ENCODE measurements around the gene TTC28.

GRCh38 chr22:28008056-28008455 lies 671.6 kb downstream of the TTC28 start:
- TF ChIP-seq ZNF24 (tag by site-specific recombination; IDR thresholded peaks at IDR 0.05): no peak
- no peak for TF ChIP-seq ZFP3 (tag by site-specific recombination; IDR thresholded peaks at IDR 0.05; ENCODE audit: low read depth)
- TF ChIP-seq, protein P1, sequence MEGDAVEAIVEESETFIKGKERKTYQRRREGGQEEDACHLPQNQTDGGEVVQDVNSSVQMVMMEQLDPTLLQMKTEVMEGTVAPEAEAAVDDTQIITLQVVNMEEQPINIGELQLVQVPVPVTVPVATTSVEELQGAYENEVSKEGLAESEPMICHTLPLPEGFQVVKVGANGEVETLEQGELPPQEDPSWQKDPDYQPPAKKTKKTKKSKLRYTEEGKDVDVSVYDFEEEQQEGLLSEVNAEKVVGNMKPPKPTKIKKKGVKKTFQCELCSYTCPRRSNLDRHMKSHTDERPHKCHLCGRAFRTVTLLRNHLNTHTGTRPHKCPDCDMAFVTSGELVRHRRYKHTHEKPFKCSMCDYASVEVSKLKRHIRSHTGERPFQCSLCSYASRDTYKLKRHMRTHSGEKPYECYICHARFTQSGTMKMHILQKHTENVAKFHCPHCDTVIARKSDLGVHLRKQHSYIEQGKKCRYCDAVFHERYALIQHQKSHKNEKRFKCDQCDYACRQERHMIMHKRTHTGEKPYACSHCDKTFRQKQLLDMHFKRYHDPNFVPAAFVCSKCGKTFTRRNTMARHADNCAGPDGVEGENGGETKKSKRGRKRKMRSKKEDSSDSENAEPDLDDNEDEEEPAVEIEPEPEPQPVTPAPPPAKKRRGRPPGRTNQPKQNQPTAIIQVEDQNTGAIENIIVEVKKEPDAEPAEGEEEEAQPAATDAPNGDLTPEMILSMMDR (tag by site-specific recombination; IDR thresholded peaks at IDR 0.05): no peak
- TF ChIP-seq ZNF449 (tag by site-specific recombination; IDR thresholded peaks at IDR 0.05): no peak
- no peak for TF ChIP-seq MEIS1 (CRISPR knock-in tag; IDR thresholded peaks at IDR 0.05; ENCODE audit: borderline replicate concordance)
- TF ChIP-seq ZNF654 (tag by site-specific recombination; IDR thresholded peaks at IDR 0.05; ENCODE audit: low read depth): no peak
- TF ChIP-seq, protein P2, sequence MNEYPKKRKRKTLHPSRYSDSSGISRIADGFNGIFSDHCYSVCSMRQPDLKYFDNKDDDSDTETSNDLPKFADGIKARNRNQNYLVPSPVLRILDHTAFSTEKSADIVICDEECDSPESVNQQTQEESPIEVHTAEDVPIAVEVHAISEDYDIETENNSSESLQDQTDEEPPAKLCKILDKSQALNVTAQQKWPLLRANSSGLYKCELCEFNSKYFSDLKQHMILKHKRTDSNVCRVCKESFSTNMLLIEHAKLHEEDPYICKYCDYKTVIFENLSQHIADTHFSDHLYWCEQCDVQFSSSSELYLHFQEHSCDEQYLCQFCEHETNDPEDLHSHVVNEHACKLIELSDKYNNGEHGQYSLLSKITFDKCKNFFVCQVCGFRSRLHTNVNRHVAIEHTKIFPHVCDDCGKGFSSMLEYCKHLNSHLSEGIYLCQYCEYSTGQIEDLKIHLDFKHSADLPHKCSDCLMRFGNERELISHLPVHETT (tag by site-specific recombination; IDR thresholded peaks at IDR 0.05): no peak
- TF ChIP-seq ZNF660 (tag by site-specific recombination; IDR thresholded peaks at IDR 0.05): no peak
- TF ChIP-seq HIC1 (tag by site-specific recombination; IDR thresholded peaks at IDR 0.05): no peak
- TF ChIP-seq, protein P3, sequence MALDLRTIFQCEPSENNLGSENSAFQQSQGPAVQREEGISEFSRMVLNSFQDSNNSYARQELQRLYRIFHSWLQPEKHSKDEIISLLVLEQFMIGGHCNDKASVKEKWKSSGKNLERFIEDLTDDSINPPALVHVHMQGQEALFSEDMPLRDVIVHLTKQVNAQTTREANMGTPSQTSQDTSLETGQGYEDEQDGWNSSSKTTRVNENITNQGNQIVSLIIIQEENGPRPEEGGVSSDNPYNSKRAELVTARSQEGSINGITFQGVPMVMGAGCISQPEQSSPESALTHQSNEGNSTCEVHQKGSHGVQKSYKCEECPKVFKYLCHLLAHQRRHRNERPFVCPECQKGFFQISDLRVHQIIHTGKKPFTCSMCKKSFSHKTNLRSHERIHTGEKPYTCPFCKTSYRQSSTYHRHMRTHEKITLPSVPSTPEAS (tag by site-specific recombination; IDR thresholded peaks at IDR 0.05): no peak
- TF ChIP-seq ZNF777 (tag by site-specific recombination; IDR thresholded peaks at IDR 0.05; ENCODE audit: borderline replicate concordance): no peak
- TF ChIP-seq, protein P4, sequence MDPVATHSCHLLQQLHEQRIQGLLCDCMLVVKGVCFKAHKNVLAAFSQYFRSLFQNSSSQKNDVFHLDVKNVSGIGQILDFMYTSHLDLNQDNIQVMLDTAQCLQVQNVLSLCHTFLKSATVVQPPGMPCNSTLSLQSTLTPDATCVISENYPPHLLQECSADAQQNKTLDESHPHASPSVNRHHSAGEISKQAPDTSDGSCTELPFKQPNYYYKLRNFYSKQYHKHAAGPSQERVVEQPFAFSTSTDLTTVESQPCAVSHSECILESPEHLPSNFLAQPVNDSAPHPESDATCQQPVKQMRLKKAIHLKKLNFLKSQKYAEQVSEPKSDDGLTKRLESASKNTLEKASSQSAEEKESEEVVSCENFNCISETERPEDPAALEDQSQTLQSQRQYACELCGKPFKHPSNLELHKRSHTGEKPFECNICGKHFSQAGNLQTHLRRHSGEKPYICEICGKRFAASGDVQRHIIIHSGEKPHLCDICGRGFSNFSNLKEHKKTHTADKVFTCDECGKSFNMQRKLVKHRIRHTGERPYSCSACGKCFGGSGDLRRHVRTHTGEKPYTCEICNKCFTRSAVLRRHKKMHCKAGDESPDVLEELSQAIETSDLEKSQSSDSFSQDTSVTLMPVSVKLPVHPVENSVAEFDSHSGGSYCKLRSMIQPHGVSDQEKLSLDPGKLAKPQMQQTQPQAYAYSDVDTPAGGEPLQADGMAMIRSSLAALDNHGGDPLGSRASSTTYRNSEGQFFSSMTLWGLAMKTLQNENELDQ (tag by site-specific recombination; IDR thresholded peaks at IDR 0.05; ENCODE audit: low read depth): no peak
- TF ChIP-seq ZNF274 (IDR thresholded peaks at IDR 0.05; ENCODE audit: low read length): no peak
- no peak for TF ChIP-seq ZNF274 (tag by site-specific recombination; IDR thresholded peaks at IDR 0.05; ENCODE audit: borderline replicate concordance)
- TF ChIP-seq, protein P5, sequence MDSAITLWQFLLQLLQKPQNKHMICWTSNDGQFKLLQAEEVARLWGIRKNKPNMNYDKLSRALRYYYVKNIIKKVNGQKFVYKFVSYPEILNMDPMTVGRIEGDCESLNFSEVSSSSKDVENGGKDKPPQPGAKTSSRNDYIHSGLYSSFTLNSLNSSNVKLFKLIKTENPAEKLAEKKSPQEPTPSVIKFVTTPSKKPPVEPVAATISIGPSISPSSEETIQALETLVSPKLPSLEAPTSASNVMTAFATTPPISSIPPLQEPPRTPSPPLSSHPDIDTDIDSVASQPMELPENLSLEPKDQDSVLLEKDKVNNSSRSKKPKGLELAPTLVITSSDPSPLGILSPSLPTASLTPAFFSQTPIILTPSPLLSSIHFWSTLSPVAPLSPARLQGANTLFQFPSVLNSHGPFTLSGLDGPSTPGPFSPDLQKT (IDR thresholded peaks at IDR 0.05; ENCODE audit: borderline replicate concordance, low read depth, low read length): no peak

Measured in HEK293 (cell line).